Occipital lobe (tissue), 2 donors: ENCODE measurements around the gene COG5. TPM values are rescaled to one million over a fixed set of nuclear protein-coding genes. Genes with fewer than 3 reads are reported as not detected.

Experiments
- DNase-seq: peaks from one replicate; lab custom pipeline; 2025; lab: John Stamatoyannopoulos, UW
- total RNA-seq: library from RNA; depleted of rRNA; stranded (reverse); fragments of >200 nt; gene quantifications from one replicate; pipeline ENCODE4 v1.2.3, GENCODE V29; 2014

The COG5 gene
- total RNA-seq, 1 donor from 2014 or later = 46.2 TPM

GRCh38 chr7:107332488-107333269, 231.0 kb downstream of the COG5 start:
- no peak for DNase-seq

- no peak for DNase-seq
These were observed 233.2 kb downstream of the COG5 start for GRCh38 chr7:107330478-107330877.

DNA sequence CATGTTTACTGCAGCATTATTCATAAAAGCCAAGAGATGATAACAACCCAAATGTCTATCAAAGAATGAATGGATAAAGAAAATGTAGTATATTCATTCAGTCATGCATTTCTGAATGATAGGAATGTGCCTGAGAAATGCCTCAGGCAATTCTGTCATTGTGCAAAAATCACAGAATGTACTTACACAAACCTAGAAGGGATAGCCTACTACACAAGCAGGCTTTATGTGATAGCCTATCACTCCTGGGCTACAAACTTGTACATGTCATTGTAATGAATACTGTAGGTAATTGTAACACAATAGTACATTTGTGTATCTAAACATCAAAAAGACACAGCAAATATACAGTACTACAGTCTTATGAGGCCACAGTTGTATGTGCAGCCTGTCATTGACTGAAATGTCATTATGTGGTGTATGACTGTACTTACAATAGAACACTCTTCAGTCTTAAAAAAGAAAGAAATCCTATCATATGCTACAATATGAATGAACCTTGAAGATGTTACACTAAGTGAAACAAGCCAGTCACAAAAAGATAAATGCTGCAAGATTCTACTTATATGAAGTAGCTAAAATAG, 235.6 kb downstream of the COG5 start:
- no peak for DNase-seq

GRCh38 chr7:107326061-107326460, 237.7 kb downstream of the COG5 start:
- DNase-seq = no peak

DNA sequence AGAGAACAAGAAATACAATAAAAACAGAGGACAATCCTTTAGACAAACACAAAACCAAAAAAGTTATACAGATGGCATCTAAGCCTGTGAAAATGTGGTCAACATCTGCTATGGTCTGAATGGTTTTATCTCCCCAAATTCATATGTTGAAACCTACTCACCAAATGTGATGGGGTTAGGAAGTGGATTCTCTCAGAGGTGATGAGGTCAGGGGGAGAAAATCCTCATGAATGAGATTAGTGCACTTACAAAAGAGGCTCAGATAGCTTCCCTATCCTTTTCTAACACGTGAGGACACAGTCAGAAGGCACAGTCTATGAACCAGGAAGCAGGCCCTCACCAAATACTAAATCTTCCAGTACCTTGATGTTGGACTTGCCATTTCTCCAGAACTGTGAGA, 241.7 kb downstream of the COG5 start:
- DNase-seq = no peak

DNA sequence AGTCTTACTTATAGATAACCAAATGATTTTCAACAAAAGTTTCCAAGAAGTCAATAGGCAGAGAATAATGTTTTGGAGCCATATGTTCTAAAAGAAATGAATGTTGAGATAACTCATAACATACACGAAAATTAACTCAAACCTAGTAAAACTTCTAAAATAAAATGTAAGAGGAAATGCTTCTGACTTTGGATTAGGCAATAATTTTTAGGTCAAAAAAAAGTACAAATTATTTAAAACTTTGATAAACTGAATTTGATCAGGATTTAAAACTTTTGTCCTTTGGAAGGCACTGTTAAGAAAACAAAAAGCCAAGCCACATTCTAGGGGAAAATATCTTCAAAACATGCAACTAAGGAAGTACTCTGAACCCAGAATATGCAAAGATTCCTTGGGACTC, 242.1 kb downstream of the COG5 start:
- DNase-seq = no peak

DNA sequence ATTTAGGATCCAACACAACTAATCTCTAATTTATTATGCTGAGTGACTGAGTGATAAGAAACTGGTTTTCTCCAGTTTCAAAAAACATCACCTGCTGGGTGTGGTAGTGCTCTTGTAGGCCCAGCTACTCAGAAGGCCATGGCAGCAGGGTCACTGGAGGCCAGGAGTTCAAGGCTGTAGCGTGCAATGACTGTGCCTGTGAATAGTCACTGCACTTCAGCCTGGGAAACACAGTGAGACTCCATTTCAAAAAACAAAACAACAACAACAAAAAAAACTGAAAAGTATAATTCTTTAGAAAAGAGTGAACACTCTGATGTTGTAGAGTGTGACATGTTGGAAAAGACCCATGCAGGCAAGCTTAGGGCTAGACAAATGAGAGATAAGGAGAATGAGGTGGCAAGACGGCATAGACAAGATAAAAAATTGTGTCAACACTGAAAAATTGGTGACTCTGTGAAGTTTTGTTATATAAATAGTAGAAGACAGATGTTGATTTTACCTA, 243.9 kb downstream of the COG5 start:
- DNase-seq = no peak

DNA sequence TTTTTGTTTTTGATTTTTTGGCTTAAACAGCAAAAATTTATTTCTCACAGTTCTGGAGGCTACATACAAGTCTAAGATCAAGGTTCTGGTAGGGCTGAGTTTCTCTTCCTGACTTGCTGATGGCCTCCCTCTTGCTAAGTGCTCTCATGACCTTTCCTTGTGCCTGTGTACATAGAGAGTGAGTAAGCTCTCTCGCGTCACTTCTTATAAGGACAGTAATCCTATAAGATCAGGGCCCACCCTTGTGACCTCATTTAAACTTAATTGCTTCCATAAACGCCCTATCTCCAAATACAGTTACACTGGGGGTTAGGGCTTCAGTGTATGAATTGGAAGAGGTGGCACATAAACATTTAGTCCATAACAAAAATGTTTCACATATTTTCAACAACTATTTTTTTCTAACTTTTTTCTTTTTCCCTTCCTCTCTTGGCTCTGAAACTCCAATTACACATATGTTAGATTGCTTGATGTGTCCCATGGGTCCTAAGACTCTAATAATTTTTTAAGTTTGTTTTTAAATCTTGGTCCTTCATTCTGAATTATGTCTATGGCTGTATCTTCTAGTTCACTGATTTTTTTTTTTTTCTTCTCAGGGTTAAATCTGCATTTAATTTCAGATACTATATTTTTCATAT, 245.1 kb downstream of the COG5 start:
- no peak for DNase-seq

DNA sequence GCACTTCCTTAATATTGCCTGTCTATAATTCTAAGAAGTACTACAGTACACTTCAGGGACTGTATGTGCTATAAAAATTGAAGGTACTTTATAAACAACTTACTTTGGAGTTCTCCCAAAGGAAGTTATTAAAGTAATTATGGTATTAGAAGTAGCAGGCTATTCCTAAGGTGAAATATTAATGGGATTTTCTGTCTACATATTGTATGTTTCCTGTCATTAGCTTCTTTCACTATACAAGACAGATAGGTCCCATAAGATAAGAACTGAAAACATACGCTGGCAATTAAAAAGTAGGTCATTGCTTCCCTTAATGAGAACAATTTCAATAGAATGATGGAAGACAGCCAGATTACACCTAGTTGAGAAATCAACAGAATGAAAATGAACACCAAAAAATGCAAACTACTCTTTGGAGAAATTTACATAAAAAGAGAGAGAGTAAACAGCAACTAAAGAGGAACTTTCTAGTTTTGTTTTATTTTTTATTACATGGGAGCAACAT, 248.0 kb downstream of the COG5 start:
- no peak for DNase-seq

DNA sequence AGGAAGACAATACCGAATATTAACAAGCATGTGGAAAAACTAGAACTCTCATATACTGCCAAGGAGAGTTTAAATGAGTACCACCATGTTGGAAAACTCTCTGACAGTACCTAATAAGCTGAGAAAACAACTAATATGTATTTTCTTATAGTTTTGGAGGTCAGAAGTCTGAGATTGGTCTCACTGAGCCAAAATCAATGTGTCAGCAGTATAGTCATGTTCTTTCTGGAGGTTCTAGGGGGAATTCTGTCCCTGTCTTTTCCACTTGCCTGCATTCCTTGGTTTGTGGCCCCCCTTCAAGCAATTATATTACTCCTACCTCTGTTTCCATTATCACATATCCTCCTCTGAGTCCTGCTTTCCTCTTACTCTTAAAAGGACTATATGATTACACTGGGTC, 250.4 kb downstream of the COG5 start:
- no peak for DNase-seq

DNA sequence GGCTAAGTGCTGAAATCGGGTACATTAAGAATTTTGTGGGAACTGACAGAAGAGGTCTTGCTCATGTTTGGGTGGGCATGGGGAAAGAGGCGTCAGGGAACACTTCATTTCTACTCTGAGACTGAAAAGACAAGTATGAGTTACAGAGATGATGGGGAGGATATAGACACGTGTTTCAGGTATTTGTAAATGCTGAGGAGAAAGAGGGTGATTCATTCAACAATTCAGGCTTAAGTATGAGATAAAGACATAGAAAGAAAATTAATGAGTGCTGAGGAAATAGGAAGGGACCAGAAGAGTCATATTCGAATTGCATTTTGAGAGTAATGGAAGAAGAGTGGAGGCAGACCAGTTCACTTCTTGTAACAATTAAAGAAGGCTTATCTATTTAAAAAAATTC, 251.3 kb downstream of the COG5 start:
- no peak for DNase-seq

GRCh38 chr7:107309296-107309695, 254.4 kb downstream of the COG5 start:
- DNase-seq = no peak

DNA sequence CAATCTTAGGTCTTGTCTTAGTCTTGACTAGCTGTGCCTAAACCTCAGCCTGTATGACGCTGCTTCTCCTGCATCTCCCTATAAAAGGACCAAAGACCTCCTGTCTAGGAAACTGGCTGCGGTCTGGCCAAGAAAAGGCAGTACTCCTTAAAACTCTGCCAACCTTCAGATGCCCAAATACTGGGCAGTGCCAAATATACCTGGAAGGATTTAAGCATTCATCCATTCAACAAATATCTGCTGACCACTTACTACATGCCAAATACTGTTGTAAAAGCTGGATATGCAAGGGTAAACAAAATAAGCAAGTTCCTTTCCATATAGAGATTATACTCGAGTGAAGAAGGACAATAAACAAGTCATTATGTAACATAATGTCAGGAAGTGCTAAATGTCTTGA, 259.1 kb downstream of the COG5 start:
- no peak for DNase-seq

- DNase-seq = no peak
These were observed 259.7 kb downstream of the COG5 start for GRCh38 chr7:107304063-107304462.

GRCh38 chr7:107302250-107302847, 261.4 kb downstream of the COG5 start:
- DNase-seq = no peak

- no peak for DNase-seq
These were observed 269.5 kb downstream of the COG5 start for GRCh38 chr7:107294182-107294581.

DNA sequence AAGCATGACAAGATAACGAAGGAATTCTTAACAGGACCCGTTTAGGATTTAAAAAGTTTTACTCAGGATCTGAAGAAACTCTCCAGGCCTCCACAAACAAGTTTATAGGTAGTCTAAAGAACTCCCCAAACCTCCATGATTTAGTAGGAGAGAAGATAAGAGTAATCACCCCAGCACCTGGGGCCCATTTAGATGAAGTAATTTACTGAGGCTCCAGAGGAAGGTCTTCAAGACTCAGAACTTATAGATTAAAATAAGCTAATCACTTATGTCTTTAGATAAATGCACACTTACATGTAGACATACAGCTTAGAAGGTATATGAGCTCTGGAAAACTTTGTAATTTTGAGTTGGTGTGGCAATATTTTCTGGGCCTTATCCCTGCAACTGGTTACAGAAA, 271.1 kb downstream of the COG5 start:
- DNase-seq = no peak

GRCh38 chr7:107291434-107291833, 272.3 kb downstream of the COG5 start:
- no peak for DNase-seq

DNA sequence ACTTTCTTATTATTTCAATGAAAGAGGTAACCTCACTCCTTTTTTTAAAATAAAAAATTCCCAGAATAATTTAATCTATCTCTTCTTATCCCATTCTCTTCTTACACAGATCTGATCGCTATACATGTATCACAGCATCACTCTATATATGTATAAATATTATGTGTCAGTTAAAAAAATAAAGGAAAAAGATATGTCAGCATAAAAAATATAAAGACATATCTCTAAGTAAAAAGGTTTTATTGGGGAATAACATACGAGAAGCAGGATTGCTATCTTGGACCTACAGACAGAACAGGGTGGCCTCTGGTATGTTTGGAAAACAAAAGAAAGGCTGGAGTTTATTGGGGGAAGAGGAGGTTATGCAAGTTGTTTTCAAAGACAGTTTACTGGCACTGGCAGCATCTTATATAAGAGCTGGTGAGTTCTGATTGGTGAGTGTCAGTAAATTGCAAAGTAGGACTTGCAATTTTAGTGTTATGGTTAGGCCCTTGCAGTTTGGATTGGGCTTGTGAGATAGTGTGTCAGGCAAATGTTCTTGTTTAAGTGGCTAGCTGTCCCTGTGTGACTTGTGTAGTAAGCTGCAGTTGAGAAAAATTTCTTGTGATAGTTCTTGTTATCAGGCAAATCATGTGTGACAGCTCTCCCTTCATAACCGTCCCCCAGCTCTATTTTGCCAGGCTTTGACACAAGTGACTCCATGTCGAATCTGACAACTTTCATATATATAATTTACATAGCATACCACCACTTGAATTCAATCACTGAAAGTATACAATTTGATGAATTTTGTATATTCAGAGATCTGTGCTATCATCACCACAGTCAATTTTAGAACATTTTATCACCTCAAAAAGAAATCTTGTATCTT, 276.7 kb downstream of the COG5 start:
- DNase-seq = no peak

DNA sequence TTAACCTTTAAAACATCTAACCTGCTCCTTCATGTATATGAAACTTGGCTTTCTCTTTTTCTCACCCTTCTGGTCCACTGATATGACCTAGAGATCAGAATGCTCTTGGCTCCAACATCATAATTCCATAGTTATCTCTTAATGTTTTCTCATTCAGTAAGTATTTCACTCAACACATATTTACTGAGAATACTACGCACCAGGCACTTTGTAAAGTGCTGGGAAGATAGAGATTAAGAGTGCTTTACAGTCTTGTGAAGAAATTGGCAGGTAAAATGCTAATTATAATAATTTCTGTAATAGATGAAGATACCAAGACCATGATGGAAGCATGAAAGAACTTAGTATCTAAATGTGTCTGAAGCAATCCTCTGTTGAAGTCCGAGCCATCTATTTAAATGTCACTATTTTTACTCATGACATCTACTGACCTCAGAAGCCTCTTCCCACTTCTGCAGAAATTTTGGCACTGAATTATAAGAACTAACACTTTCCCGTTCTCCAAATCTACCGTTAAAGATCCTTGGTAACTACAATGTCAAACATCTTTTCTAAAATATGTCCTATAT, 278.7 kb downstream of the COG5 start:
- DNase-seq = no peak

DNA sequence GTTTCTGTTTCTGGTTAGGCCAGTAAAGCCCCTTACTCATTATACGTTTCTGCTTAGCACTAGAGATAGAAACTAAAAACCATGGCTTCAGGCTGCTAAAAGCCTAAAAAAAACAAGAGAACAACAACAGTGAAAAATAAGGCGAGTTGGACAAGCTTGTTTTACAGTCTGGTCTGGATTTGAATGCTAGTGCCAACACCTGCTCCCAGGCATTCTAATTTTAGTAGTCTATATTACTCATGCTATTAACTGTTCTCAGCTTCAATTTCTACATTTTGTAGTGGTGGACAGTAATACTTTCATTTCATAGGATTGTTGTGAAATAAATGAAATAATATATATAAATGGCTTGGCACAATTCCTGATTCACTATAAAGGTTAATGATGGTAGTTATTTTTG, 286.4 kb downstream of the COG5 start:
- DNase-seq = no peak
